IMR-90 (cell line): ENCODE data around the gene DNAJB8. TPM values are rescaled to one million over a fixed set of nuclear protein-coding genes. Genes with fewer than 3 reads are reported as not detected.

Source experiments
- ATAC-seq: fragments of 200-7000 bp; cut with Tn5 transposase; 2 replicates; pipeline ENCODE4 v1.9.1; 2020; ENCODE audit warnings: low read depth, mild to moderate bottlenecking, moderate library complexity
- BruUV-seq: library from RNA; stranded (reverse); fragments of 400-500 nt; replicated peaks from 2 replicates; lab custom pipeline; 2021; lab: Mats Ljungman, UMichigan
- CTCF ChIA-PET: fragments of 300-600 bp; formaldehyde crosslinking; extraction: SDS; loops from one replicate; lab custom pipeline; 2021; ENCODE audit warnings: antibody characterized with exemption; lab: Yijun Ruan, JAX
- POLR2A ChIA-PET: fragments of 300-600 bp; sonication (Branson Sonifier 250); formaldehyde crosslinking; loops from one replicate; lab custom pipeline; 2022; ENCODE audit warnings: antibody characterized with exemption; ENCODE audit not compliant: unreplicated experiment; lab: Charles Lee
- DNase-seq: peaks from one replicate; pipeline ENCODE4 v3.0.0; 2013
- H2AFZ ChIP-seq: replicated peaks from 2 replicates; pipeline ENCODE3; 2013; ENCODE audit warnings: low read length, mild to moderate bottlenecking; ENCODE audit not compliant: poor library complexity
- H2AK5ac ChIP-seq: 2 replicates; pipeline ENCODE4 v1.6.1; 2013; ENCODE audit warnings: low read depth, low read length, inconsistent platforms
- H2AK9ac ChIP-seq: replicated peaks from 2 replicates; pipeline ENCODE3; 2013; ENCODE audit warnings: mild to moderate bottlenecking, low read depth, low read length, moderate library complexity; ENCODE audit not compliant: poor library complexity
- H2BK120ac ChIP-seq: 2 replicates; pipeline ENCODE4 v1.6.1; 2013; ENCODE audit warnings: low read depth, low read length, inconsistent platforms
- H2BK15ac ChIP-seq: 3 replicates; pipeline ENCODE4 v1.6.1; 2013; ENCODE audit warnings: low read depth, low read length, inconsistent platforms
- H2BK20ac ChIP-seq: 2 replicates; pipeline ENCODE4 v1.6.1; 2013; ENCODE audit warnings: low read depth, mild to moderate bottlenecking, inconsistent platforms, low read length, moderate library complexity
- H2BK5ac ChIP-seq: 2 replicates; pipeline ENCODE4 v1.6.1; 2013; ENCODE audit warnings: mild to moderate bottlenecking, low read depth, low read length, inconsistent platforms; ENCODE audit not compliant: poor library complexity, severe bottlenecking
- H3K14ac ChIP-seq: replicated peaks from 2 replicates; pipeline ENCODE4 v1.6.1; 2013; ENCODE audit warnings: low read depth, low read length, inconsistent platforms
- H3K18ac ChIP-seq: 2 replicates; pipeline ENCODE4 v1.6.1; 2013; ENCODE audit warnings: low read depth, low read length, control low read depth
- H3K23ac ChIP-seq: 2 replicates; pipeline ENCODE4 v1.6.1; 2013; ENCODE audit warnings: low read depth, low read length, inconsistent platforms
- H3K27ac ChIP-seq: 2 replicates; pipeline ENCODE4 v1.5.1; 2013; ENCODE audit warnings: mild to moderate bottlenecking, control low read depth, low read length; ENCODE audit not compliant: insufficient read depth
- H3K27me3 ChIP-seq: 2 replicates; pipeline ENCODE4 v1.6.1; 2013; ENCODE audit warnings: low read length; ENCODE audit not compliant: control insufficient read depth, insufficient read depth
- H3K36me3 ChIP-seq: 2 replicates; pipeline ENCODE4 v1.6.1; 2013; ENCODE audit warnings: low read length, mixed read lengths; ENCODE audit not compliant: control insufficient read depth, insufficient read depth
- H3K4ac ChIP-seq: 2 replicates; pipeline ENCODE4 v1.6.1; 2013; ENCODE audit warnings: low read depth, low read length, inconsistent platforms
- H3K4me1 ChIP-seq: 2 replicates; pipeline ENCODE4 v1.6.1; 2013; ENCODE audit warnings: low read length, mixed read lengths; ENCODE audit not compliant: control insufficient read depth, insufficient read depth
- H3K4me2 ChIP-seq: 2 replicates; pipeline ENCODE4 v1.6.1; 2013; ENCODE audit warnings: low read depth, mild to moderate bottlenecking, control low read depth, low read length, moderate library complexity
- H3K4me3 ChIP-seq: 2 replicates; pipeline ENCODE4 v1.5.1; 2013; ENCODE audit warnings: low read depth, mild to moderate bottlenecking, control low read depth, low read length, moderate library complexity; ENCODE audit not compliant: insufficient read depth
- H3K56ac ChIP-seq: 2 replicates; pipeline ENCODE4 v1.6.1; 2013; ENCODE audit warnings: low read length, inconsistent platforms; ENCODE audit not compliant: insufficient read depth; ENCODE audit errors: extremely low read depth
- H3K79me1 ChIP-seq, 2 experiments: 2 replicates each; pipeline ENCODE4 v1.6.1; 2013; ENCODE audit warnings: low read length in 2 of 2, inconsistent platforms in 1 of 2, low read depth in 1 of 2
- H3K9ac ChIP-seq: 2 replicates; pipeline ENCODE4 v1.6.1; 2013; ENCODE audit warnings: low read depth, low read length, control low read depth
- H3K9me1 ChIP-seq: 2 replicates; pipeline ENCODE4 v1.6.1; 2013; ENCODE audit warnings: low read length, inconsistent platforms; ENCODE audit not compliant: insufficient read depth
- H3K9me3 ChIP-seq: 2 replicates; pipeline ENCODE4 v1.6.1; 2013; ENCODE audit warnings: low read length; ENCODE audit not compliant: control insufficient read depth, insufficient read depth
- H4K20me1 ChIP-seq: 2 replicates; pipeline ENCODE4 v1.6.1; 2013; ENCODE audit warnings: low read length, inconsistent platforms; ENCODE audit not compliant: insufficient read depth
- H4K5ac ChIP-seq: 2 replicates; pipeline ENCODE4 v1.6.1; 2013; ENCODE audit warnings: mild to moderate bottlenecking, low read depth, low read length, control low read depth
- H4K8ac ChIP-seq, 2 experiments: 2 replicates each; pipeline ENCODE4 v1.6.1; 2013; ENCODE audit warnings: low read depth in 2 of 2, low read length in 2 of 2, control low read depth in 1 of 2, inconsistent platforms in 1 of 2
- H4K91ac ChIP-seq: 2 replicates; pipeline ENCODE4 v1.6.1; 2013; ENCODE audit warnings: low read depth, low read length, inconsistent platforms; ENCODE audit not compliant: insufficient read depth
- CEBPB ChIP-seq: IDR thresholded peaks from 2 replicates; pipeline ENCODE4 v1.6.1; 2012; ENCODE audit warnings: low read depth, low read length, improper control_type of control experiment
- CHD1 ChIP-seq: IDR thresholded peaks from 2 replicates; pipeline ENCODE4 v1.6.1; 2012; ENCODE audit warnings: low read depth, low read length, improper control_type of control experiment
- CTCF ChIP-seq: conservative IDR thresholded peaks from 2 replicates; pipeline ENCODE4 v1.5.1; 2012; ENCODE audit warnings: mild to moderate bottlenecking, low read depth, low read length, improper control_type of control experiment
- ELK1 ChIP-seq: fragments of 150-350 bp; IDR thresholded peaks from 2 replicates; pipeline ENCODE4 v1.6.1; 2016; ENCODE audit warnings: low read depth, mild to moderate bottlenecking, low read length, moderate library complexity, borderline replicate concordance
- FOS ChIP-seq: fragments of 150-350 bp; IDR thresholded peaks from 2 replicates; pipeline ENCODE4 v1.6.1; 2016; ENCODE audit warnings: low read depth, low read length
- MAFK ChIP-seq: IDR thresholded peaks from 2 replicates; pipeline ENCODE4 v1.6.1; 2012; ENCODE audit warnings: low read depth, low read length, improper control_type of control experiment
- MXI1 ChIP-seq: IDR thresholded peaks from 2 replicates; pipeline ENCODE4 v1.6.1; 2012; ENCODE audit warnings: low read depth, mild to moderate bottlenecking, low read length, moderate library complexity, borderline replicate concordance
- RCOR1 ChIP-seq: IDR thresholded peaks from 2 replicates; pipeline ENCODE4 v1.6.1; 2012; ENCODE audit warnings: mild to moderate bottlenecking, low read length, improper control_type of control experiment; ENCODE audit not compliant: insufficient replicate concordance
- RFX5 ChIP-seq: IDR thresholded peaks from 2 replicates; pipeline ENCODE4 v1.8.0; 2012; ENCODE audit warnings: low read depth, mild to moderate bottlenecking, low read length, moderate library complexity
- WGBS, 2 experiments: methylation state at CpG; one replicate each; pipeline versions ENCODE4 v1.1.5 to v1.1.7; 2013; ENCODE audit warnings: missing lambda C conversion rate in 2 of 2; ENCODE audit not compliant: insufficient read length in 1 of 2; ENCODE audit errors: extremely low coverage in 2 of 2; 5-methylcytosine and 5-hydroxymethylcytosine counted together
- dilution Hi-C: fragments of 300-500 bp; cut with HindIII; formaldehyde crosslinking; loops from one replicate; pipeline ENCODE4 v1.14.3; 2018; ENCODE audit warnings: low sequenced_read_pairs; ENCODE audit not compliant: unreplicated experiment
- in situ Hi-C: fragments of 300-500 bp; cut with MboI; formaldehyde crosslinking; loops from 3 replicates; pipeline ENCODE4 v1.14.3; 2019; ENCODE audit warnings: low sequenced_read_pairs, inconsistent platforms, mixed read lengths
- intact Hi-C: fragments of 100-400 bp; cut with micrococcal nuclease; formaldehyde crosslinking; loops from 2 replicates; pipeline ENCODE4 v1.10.0; 2022
- polyA plus RNA-seq, 3 experiments: library from polyadenylated mRNA; depleted of rRNA; stranded (reverse); fragments of >200 nt; gene quantifications; 2 replicates each; pipeline ENCODE4 v1.2.3, GENCODE V29; 2012; ENCODE audit warnings: low replicate concordance in 1 of 3
- total RNA-seq: library from RNA; depleted of rRNA; stranded (reverse); fragments of >200 nt; gene quantifications from 2 replicates; pipeline ENCODE4 v1.2.3, GENCODE V29; 2012

Gene DNAJB8
- total and polyA plus RNA-seq, 2 of the 4 experiments (the other 2 are of a cell fraction) = not detected

- H3K4me2 ChIP-seq = no peak overlapping the region
- H3K56ac ChIP-seq = no peak overlapping the region
- H3K27me3 ChIP-seq = no peaks in the 10 kb centered on the region
- H2BK5ac ChIP-seq = no peak overlapping the region
- H4K5ac ChIP-seq = no peak overlapping the region
- H2BK120ac ChIP-seq = no peak overlapping the region
- H2AFZ ChIP-seq = no peak overlapping the region
- DNase-seq (no peak), ATAC-seq (no peak)
- 0 out of 2 replicates have a peak, but pooled peaks cover 3% of the 10 kb centered on the region for H3K4me1 ChIP-seq
- H3K14ac ChIP-seq = no peak overlapping the region
- ChIA-PET CTCF (no interaction called here), POLR2A (no interaction called here)
- H4K91ac ChIP-seq = no peak overlapping the region
- no peak overlapping the region for H3K18ac ChIP-seq
- no peaks in the 10 kb centered on the region for H4K20me1 ChIP-seq
- TF ChIP-seq CHD1 (no peak), CTCF (no peak), MAFK (no peak), RFX5 (no peak), RCOR1 (no peak), CEBPB (no peak), ELK1 (no peak), MXI1 (no peak), FOS (no peak)
- no peak overlapping the region for H3K9ac ChIP-seq
- H3K4me3 ChIP-seq = no peak overlapping the region
- BruUV-seq = no TSS peak
- in situ Hi-C loops (no loop called here), intact Hi-C loops (no loop called here), dilution Hi-C loops (no loop called here)
- no peak overlapping the region for H2AK5ac ChIP-seq
- H2BK15ac ChIP-seq = no peak overlapping the region
- H3K79me1 ChIP-seq = no peaks in the 10 kb centered on the region
- H3K23ac ChIP-seq = no peak overlapping the region
- H3K9me3 ChIP-seq = peaks cover 7% of the 10 kb centered on the region
- no peak overlapping the region for H4K8ac ChIP-seq
- H2AK9ac ChIP-seq = no peak overlapping the region
- H3K27ac ChIP-seq = no peak overlapping the region
- H3K4ac ChIP-seq = no peak overlapping the region
- H3K36me3 ChIP-seq = no peaks in the 10 kb centered on the region
- WGBS, 2 experiments = no CpG with 5 or more reads among the region's 2 CpGs
- H3K9me1 ChIP-seq = peaks cover 5% of the 10 kb centered on the region; the same call in 1 of the 2 replicates
- no peak overlapping the region for H2BK20ac ChIP-seq
Observed at GRCh38 chr3:128418900-128419299, 47.8 kb downstream of the DNAJB8 start.
